Posterior cingulate gyrus (tissue), 11 donors: ENCODE results near the gene PTGER3.

Source experiments
- DNase-seq, 10 donors: peaks; one replicate each; pipeline versions ENCODE4 v3.0.0 to v3.0.0-alpha.2; 2020 to 2021; ENCODE audit warnings: mixed read lengths in 3 of 10
- intact Hi-C: fragments of 100-400 bp; cut with DNase I; formaldehyde crosslinking; loops from one replicate; pipeline ENCODE4 v1.15.1; 2023

The PTGER3 gene

GRCh38 chr1:71053758-71054157 lies 6.1 kb upstream of the PTGER3 start:
- intact Hi-C loops: no loop called here

GRCh38 chr1:71053146-71053545 lies 5.5 kb upstream of the PTGER3 start:
- intact Hi-C loops: no loop called here
- no peak for DNase-seq

More at GRCh38 chr1:71053758-71054157, 6.1 kb upstream of the PTGER3 start:
- DNase-seq: peak in 2 of 10 donors; percentile 42 to 77

GRCh38 chr1:71049951-71050598 lies 2.5 kb upstream of the PTGER3 start:
- DNase-seq: no peak
- intact Hi-C loops: loop anchor here (2.0 kb wide), 2 partner anchors 365 to 521 kb away; no protein-coding TSS in a partner anchor

- intact Hi-C loops: no loop called here
- peak in 3 of 10 donors; percentile 66 to 81 (median 73) for DNase-seq
Measured at GRCh38 chr1:71046891-71047634, 553 bp downstream of the PTGER3 start.

GRCh38 chr1:71045463-71046028 lies 2.1 kb downstream of the PTGER3 start:
- intact Hi-C loops: no loop called here
- DNase-seq: peak in 1 of 10 donors; percentile 32

GRCh38 chr1:71044833-71045232 lies 2.8 kb downstream of the PTGER3 start:
- DNase-seq: no peak
- intact Hi-C loops: no loop called here

- intact Hi-C loops: no loop called here
Measured at GRCh38 chr1:71043065-71043464, 4.6 kb downstream of the PTGER3 start.

GRCh38 chr1:71041806-71042205 lies 5.8 kb downstream of the PTGER3 start:
- intact Hi-C loops: no loop called here
- DNase-seq: no peak

More at GRCh38 chr1:71043065-71043464, 4.6 kb downstream of the PTGER3 start:
- no peak for DNase-seq

- no peak for DNase-seq
- intact Hi-C loops: no loop called here
Measured at GRCh38 chr1:71039661-71040262, 7.9 kb downstream of the PTGER3 start.

GRCh38 chr1:71038942-71039341 lies 8.7 kb downstream of the PTGER3 start:
- DNase-seq: no peak
- intact Hi-C loops: no loop called here

GRCh38 chr1:71037829-71038620 lies 9.6 kb downstream of the PTGER3 start:
- DNase-seq: no peak
- intact Hi-C loops: no loop called here

GRCh38 chr1:71037066-71037465 lies 10.6 kb downstream of the PTGER3 start:
- intact Hi-C loops: no loop called here
- DNase-seq: no peak

- intact Hi-C loops: no loop called here
- no peak for DNase-seq
Measured at GRCh38 chr1:71033136-71033535, 14.5 kb downstream of the PTGER3 start.

GRCh38 chr1:71031426-71031825 lies 16.2 kb downstream of the PTGER3 start:
- no peak for DNase-seq
- intact Hi-C loops: no loop called here

- DNase-seq: no peak
- intact Hi-C loops: no loop called here
Measured at GRCh38 chr1:71030026-71030425, 17.6 kb downstream of the PTGER3 start.

GRCh38 chr1:71028981-71029380 lies 18.6 kb downstream of the PTGER3 start:
- intact Hi-C loops: no loop called here
- no peak for DNase-seq

GRCh38 chr1:71027991-71028390 lies 19.6 kb downstream of the PTGER3 start:
- DNase-seq: no peak
- intact Hi-C loops: no loop called here

GRCh38 chr1:71026093-71026492 lies 21.5 kb downstream of the PTGER3 start:
- no peak for DNase-seq
- intact Hi-C loops: no loop called here

- no peak for DNase-seq
- intact Hi-C loops: no loop called here
Measured at GRCh38 chr1:71023515-71023914, 24.1 kb downstream of the PTGER3 start.

- peak in 2 of 10 donors; percentile 47 to 59 for DNase-seq
Measured at GRCh38 chr1:71019233-71019969, 28.2 kb downstream of the PTGER3 start.

More at GRCh38 chr1:71019233-71019969, 28.2 kb downstream of the PTGER3 start:
- intact Hi-C loops: no loop called here
